CD8-positive, alpha-beta memory T cell (primary cell): Measurements from ENCODE around the gene NFYB. TPM values are rescaled to one million over a fixed set of nuclear protein-coding genes. Genes with fewer than 3 reads are reported as not detected.
"Not testable (repeated sequence)": the region's sequence is repeated elsewhere in the genome, so short reads cannot be mapped to it uniquely, and the experiment has no call there.

Experiments
- CTCF ChIA-PET: fragments of 350-600 bp; sonication (Branson Sonifier 250); formaldehyde crosslinking; loops from one replicate; lab custom pipeline; 2021; ENCODE audit warnings: antibody characterized with exemption; lab: Charles Lee
- POLR2A ChIA-PET: fragments of 350-600 bp; sonication (Branson Sonifier 250); formaldehyde crosslinking; loops from one replicate; lab custom pipeline; 2021; ENCODE audit warnings: antibody characterized with exemption; lab: Charles Lee
- DNase-seq, 5 donors: peaks; one replicate each; pipeline versions ENCODE4 v3.0.0 to v3.0.0-alpha.2; 2020 to 2022; ENCODE audit warnings: mixed read lengths in 1 of 5
- H3K27ac ChIP-seq: one replicate; pipeline ENCODE4 v1.7.0; 2013; ENCODE audit warnings: low read depth, mild to moderate bottlenecking, low read length, moderate library complexity
- H3K27me3 ChIP-seq: 2 replicates; pipeline ENCODE4 v1.7.0; 2013; ENCODE audit warnings: low read length, mild to moderate bottlenecking; ENCODE audit not compliant: insufficient read depth, poor library complexity, severe bottlenecking
- H3K36me3 ChIP-seq: 2 replicates; pipeline ENCODE4 v1.7.0; 2013; ENCODE audit warnings: mild to moderate bottlenecking, low read length, moderate library complexity; ENCODE audit not compliant: insufficient read depth
- H3K4me1 ChIP-seq: 2 replicates; pipeline ENCODE4 v1.7.0; 2013; ENCODE audit warnings: mild to moderate bottlenecking, low read length, moderate library complexity; ENCODE audit not compliant: insufficient read depth
- H3K4me3 ChIP-seq: 2 replicates; pipeline ENCODE4 v1.7.0; 2013; ENCODE audit warnings: mild to moderate bottlenecking, low read length
- H3K9me3 ChIP-seq: 2 replicates; pipeline ENCODE4 v1.7.0; 2013; ENCODE audit warnings: mild to moderate bottlenecking, low read length
- H3K27ac Mint-ChIP-seq, 8 donors: one replicate each; pipeline ENCODE4 v1.8.0; 2020 to 2021; ENCODE audit warnings: mixed read lengths in 8 of 8, mild to moderate bottlenecking in 6 of 8, inconsistent platforms in 3 of 8, moderate library complexity in 3 of 8
- H3K27me3 Mint-ChIP-seq, 2 donors: one replicate each; pipeline ENCODE4 v1.8.0; 2020 to 2021; ENCODE audit warnings: mixed read lengths in 2 of 2, mild to moderate bottlenecking in 1 of 2, moderate library complexity in 1 of 2
- H3K36me3 Mint-ChIP-seq, 3 donors: one replicate each; pipeline ENCODE4 v1.8.0; 2020 to 2021; ENCODE audit warnings: mixed read lengths in 3 of 3, inconsistent platforms in 1 of 3, mild to moderate bottlenecking in 1 of 3
- H3K4me1 Mint-ChIP-seq, 3 donors: one replicate each; pipeline ENCODE4 v1.8.0; 2020 to 2021; ENCODE audit warnings: mixed read lengths in 3 of 3, inconsistent platforms in 1 of 3, mild to moderate bottlenecking in 1 of 3
- H3K4me3 Mint-ChIP-seq, 7 donors: one replicate each; pipeline ENCODE4 v1.8.0; 2020 to 2021; ENCODE audit warnings: mixed read lengths in 7 of 7, mild to moderate bottlenecking in 6 of 7, moderate library complexity in 4 of 7, inconsistent platforms in 2 of 7
- H3K9me3 Mint-ChIP-seq, 5 donors: one replicate each; pipeline ENCODE4 v1.8.0; 2020 to 2022; ENCODE audit warnings: mixed read lengths in 5 of 5, mild to moderate bottlenecking in 3 of 5, moderate library complexity in 2 of 5, inconsistent platforms in 1 of 5
- polyA plus RNA-seq: library from polyadenylated mRNA; unstranded; fragments of 300-500 nt; fragmentation: Illumina TruSeq; gene quantifications from one replicate; pipeline ENCODE4 v1.2.3, GENCODE V29; 2021
- total RNA-seq, 2 experiments: library from RNA; stranded (reverse); gene quantifications; one replicate each; pipeline ENCODE4 v1.2.3, GENCODE V29; 2021

Gene NFYB
- total and polyA plus RNA-seq, 3 experiments from 2014 or later, result 25.5 to 41.1 (median 27.5) TPM

DNA sequence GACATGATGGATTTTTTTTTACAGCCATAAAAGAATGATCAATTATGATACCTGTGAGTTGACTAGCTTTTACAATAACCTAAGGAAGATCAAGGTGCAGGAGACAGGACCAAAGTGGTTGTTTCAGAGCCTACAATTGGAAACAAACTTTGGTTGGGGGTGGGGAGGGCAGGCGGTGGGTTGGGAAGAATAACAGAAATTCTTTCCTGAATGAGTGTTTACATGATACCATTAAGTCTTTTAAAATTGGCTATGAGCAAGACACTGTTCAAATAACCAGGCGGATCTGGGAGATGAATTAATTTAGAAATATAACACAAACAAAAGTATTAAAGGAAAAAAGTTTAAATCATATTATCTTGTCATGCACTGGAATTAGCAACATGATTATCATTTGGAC, 7.2 kb downstream of the NFYB start:
- peak overlapping the region in 1 of 8 donors; percentile 12 for H3K27ac Mint-ChIP-seq
- no peak overlapping the region for H3K4me3 Mint-ChIP-seq
- peaks cover 36 to 40% (median 36%) of the 10 kb centered on the region in 3 donors for H3K4me1 Mint-ChIP-seq
- peaks cover 0 to 57% (median 17%) of the 10 kb centered on the region in 3 donors for H3K36me3 Mint-ChIP-seq
- no peaks in the 10 kb centered on the region for H3K9me3 Mint-ChIP-seq
- Histone ChIP-seq H3K9me3 (no peaks in the 10 kb centered on the region), H3K36me3 (peaks cover 19% of the 10 kb centered on the region), H3K27ac (no peak overlapping the region), H3K27me3 (no peaks in the 10 kb centered on the region), H3K4me3 (no peak overlapping the region), H3K4me1 (peaks cover 11% of the 10 kb centered on the region)
- H3K27me3 Mint-ChIP-seq, result no peaks in the 10 kb centered on the region
- ChIA-PET CTCF (no interaction called here), POLR2A (no interaction called here)
- DNase-seq, result no peak

- H3K4me3 ChIP-seq, result no peak overlapping the region
- no peaks in the 10 kb centered on the region for H3K27me3 Mint-ChIP-seq
- no peaks in the 10 kb centered on the region for H3K4me1 ChIP-seq
- peaks cover 16% of the 10 kb centered on the region for H3K36me3 ChIP-seq
- POLR2A ChIA-PET, result no interaction called here
- no peaks in the 10 kb centered on the region for H3K27me3 ChIP-seq
- peaks cover 24 to 28% (median 26%) of the 10 kb centered on the region in 3 donors for H3K4me1 Mint-ChIP-seq
- DNase-seq, result no peak
- no peaks in the 10 kb centered on the region for H3K9me3 ChIP-seq
- peaks cover 0 to 81% (median 18%) of the 10 kb centered on the region in 3 donors for H3K36me3 Mint-ChIP-seq
- H3K27ac ChIP-seq, result no peak overlapping the region
- H3K9me3 Mint-ChIP-seq, result no peaks in the 10 kb centered on the region
- no peak overlapping the region for H3K4me3 Mint-ChIP-seq
- CTCF ChIA-PET, result interaction anchor here (1.2 to 1.8 kb wide), 2 partner anchors 18 to 69 kb away, joined by 3 to 10 read pairs; no protein-coding TSS in a partner anchor
- H3K27ac Mint-ChIP-seq, result peak overlapping the region in 2 of 8 donors; percentile 2 to 94
Observed at GRCh38 chr12:104126548-104126947, 11.5 kb downstream of the NFYB start.

DNA sequence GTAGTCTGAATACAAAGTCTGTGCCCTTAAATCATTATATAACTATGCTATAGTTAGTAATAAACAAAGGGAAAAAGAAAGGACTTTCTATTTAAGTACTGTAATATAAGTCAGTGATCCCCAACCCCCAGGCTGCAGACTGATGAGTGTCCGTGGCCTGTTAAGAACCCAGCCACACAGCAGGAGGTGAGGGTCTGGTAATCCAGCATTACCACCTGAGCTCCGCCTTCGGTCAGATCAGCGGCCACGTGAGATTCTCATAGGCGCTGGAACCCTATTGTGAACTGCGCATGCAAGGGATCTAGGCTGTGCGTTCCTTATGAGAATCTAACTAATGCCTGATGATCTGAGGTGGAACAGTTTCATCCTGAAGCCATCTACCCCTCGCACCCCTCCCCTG, 15.7 kb downstream of the NFYB start:
- Mint-ChIP-seq H3K9me3 (no peaks in the 10 kb centered on the region), H3K36me3 (peaks cover 0 to 81% (median 14%) of the 10 kb centered on the region in 3 donors), H3K4me3 (no peak overlapping the region), H3K27ac (no peak overlapping the region), H3K4me1 (peaks cover 0 to 12% (median 7%) of the 10 kb centered on the region in 3 donors), H3K27me3 (no peaks in the 10 kb centered on the region)
- ChIA-PET CTCF (interaction anchor here (2.2 kb wide), 1 partner anchor 13 kb away, joined by 12 read pairs; no protein-coding TSS in a partner anchor), POLR2A (interaction anchor here (1.3 kb wide), 1 partner anchor 15 kb away, joined by 6 read pairs; the partner anchor contains the start of gene NFYB)
- no peak for DNase-seq
- no peaks in the 10 kb centered on the region for H3K27me3 ChIP-seq
- H3K4me3 ChIP-seq, result no peak overlapping the region
- peaks cover 8% of the 10 kb centered on the region for H3K36me3 ChIP-seq
- H3K27ac ChIP-seq, result no peak overlapping the region
- H3K4me1 ChIP-seq, result no peaks in the 10 kb centered on the region
- no peaks in the 10 kb centered on the region for H3K9me3 ChIP-seq

- no peak overlapping the region for H3K27ac ChIP-seq
- H3K9me3 ChIP-seq, result no peaks in the 10 kb centered on the region
- peaks cover 11% of the 10 kb centered on the region for H3K36me3 ChIP-seq
- H3K4me3 ChIP-seq, result no peak overlapping the region
- no peaks in the 10 kb centered on the region for H3K27me3 Mint-ChIP-seq
- ChIA-PET CTCF (interaction anchor here (0.5 to 2.2 kb wide), 2 partner anchors 12 to 753 kb away, joined by 3 to 12 read pairs; no protein-coding TSS in a partner anchor), POLR2A (interaction anchor here (1.3 kb wide), 1 partner anchor 17 kb away, joined by 6 read pairs; the partner anchor contains the start of gene NFYB)
- H3K4me3 Mint-ChIP-seq, result no peak overlapping the region
- H3K27ac Mint-ChIP-seq, result peak overlapping the region in 1 of 8 donors; percentile 10
- no peaks in the 10 kb centered on the region for H3K27me3 ChIP-seq
- H3K4me1 Mint-ChIP-seq, result peaks cover under 1 to 12% (median 7%) of the 10 kb centered on the region in 3 donors
- no peaks in the 10 kb centered on the region for H3K9me3 Mint-ChIP-seq
- no peak for DNase-seq
- no peaks in the 10 kb centered on the region for H3K4me1 ChIP-seq
- H3K36me3 Mint-ChIP-seq, result peaks cover 0 to 74% (median 11%) of the 10 kb centered on the region in 3 donors
Observed at GRCh38 chr12:104121001-104121400, 17.0 kb downstream of the NFYB start.

- Mint-ChIP-seq H3K36me3 (peaks cover 0 to 50% (median 3%) of the 10 kb centered on the region in 3 donors), H3K4me1 (peaks cover 7 to 12% (median 11%) of the 10 kb centered on the region in 3 donors), H3K27me3 (no peaks in the 10 kb centered on the region), H3K4me3 (no peak overlapping the region), H3K9me3 (no peaks in the 10 kb centered on the region), H3K27ac (peak overlapping the region in 3 of 8 donors; percentile 5 to 82 (median 33))
- POLR2A ChIA-PET, result no interaction called here
- no peak overlapping the region for H3K4me3 ChIP-seq
- CTCF ChIA-PET, result no interaction called here
- H3K4me1 ChIP-seq, result no peaks in the 10 kb centered on the region
- no peak overlapping the region for H3K27ac ChIP-seq
- peaks cover 4% of the 10 kb centered on the region for H3K36me3 ChIP-seq
- no peak for DNase-seq
- no peaks in the 10 kb centered on the region for H3K9me3 ChIP-seq
- H3K27me3 ChIP-seq, result no peaks in the 10 kb centered on the region
Observed at GRCh38 chr12:104115587-104115975, 22.4 kb downstream of the NFYB start.

DNA sequence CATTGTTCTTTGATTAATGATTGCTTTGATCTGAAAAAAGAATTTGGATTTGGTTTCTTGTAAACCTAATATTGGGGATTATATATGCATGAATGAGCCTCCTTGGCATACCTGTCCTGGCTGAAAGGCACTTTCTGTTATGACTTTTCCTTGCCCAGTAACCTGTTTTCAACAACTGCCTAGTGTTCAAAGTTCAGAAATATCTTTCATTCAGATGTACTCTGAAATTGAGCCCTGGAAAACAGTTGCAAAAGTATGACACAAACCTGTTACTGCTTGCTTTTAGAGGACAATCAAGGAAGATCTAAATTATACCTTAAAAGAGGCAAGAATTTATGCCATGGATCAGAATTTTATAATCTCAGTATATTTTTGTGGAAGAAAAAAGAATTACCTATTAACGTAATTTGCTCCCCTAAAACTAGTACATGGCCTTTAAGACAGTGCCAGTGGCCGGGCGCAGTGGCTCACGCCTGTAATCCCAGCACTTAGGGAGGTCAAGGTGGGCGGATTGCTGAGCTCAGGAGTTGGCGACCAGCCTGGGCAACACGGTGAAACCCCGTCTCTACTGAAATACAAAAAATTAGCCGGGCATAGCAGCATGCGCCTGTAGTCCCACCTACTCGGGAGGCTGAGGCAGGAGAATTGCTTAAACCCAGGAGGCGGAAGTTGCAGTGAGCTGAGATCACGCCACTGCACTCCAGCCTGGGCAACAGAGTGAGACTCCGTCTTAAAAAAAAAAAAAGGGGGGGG, 23.0 kb downstream of the NFYB start:
- Mint-ChIP-seq H3K4me1 (peaks cover 5 to 12% (median 11%) of the 10 kb centered on the region in 3 donors), H3K27ac (peak overlapping the region in 1 of 8 donors; percentile 37), H3K36me3 (peaks cover 0 to 45% (median 0%) of the 10 kb centered on the region in 3 donors)
- H3K27me3 ChIP-seq, H3K9me3 ChIP-seq, DNase-seq, H3K4me3 Mint-ChIP-seq, H3K4me3 ChIP-seq, H3K9me3 Mint-ChIP-seq, H3K36me3 ChIP-seq, H3K27ac ChIP-seq, POLR2A ChIA-PET, H3K4me1 ChIP-seq, CTCF ChIA-PET, H3K27me3 Mint-ChIP-seq: not testable (repeated sequence)

DNA sequence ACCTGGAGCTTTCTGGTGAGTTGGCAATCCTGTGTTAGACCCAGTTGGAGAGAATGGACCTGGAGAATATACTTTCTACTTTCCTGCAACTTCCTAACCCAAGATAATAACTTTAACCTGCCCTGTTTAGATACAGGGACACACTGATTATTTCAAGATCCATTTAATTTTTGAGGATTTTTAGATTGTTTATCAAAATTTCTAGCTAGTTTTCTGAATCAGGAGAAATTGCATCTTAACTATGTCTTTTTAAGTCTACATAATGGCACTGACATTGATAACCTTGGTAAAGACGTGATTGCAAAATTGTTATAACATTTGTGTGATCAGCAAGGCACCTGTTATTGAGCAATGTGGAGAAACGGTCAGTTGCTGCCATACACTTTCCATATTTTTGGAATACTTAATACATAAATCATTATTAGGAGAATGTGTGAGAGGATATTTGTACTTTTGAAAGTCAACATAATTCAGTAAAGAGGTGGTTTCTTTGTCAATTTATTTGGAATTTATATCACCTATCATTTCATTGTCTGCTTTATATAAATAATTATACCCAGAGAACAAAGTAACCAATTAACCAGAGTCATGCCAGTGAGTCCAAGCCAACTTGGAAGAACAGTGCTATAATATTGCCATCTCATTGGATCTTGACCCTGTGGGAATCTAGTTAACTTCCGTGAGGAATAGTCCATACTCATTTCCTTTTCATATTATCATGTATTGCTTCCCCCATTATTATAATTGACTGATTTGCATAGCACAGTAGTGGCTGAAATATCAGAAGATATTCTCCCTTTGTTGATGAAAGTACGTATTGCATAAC, 28.4 kb downstream of the NFYB start:
- no peak overlapping the region for H3K4me3 ChIP-seq
- ChIA-PET CTCF (interaction anchor here (0.6 to 1.8 kb wide), 33 partner anchors 10 to 269 kb away, joined by 3 to 16 read pairs (median 5); partner anchors contain the start of genes HCFC2, NFYB, NT5DC3 and TDG), POLR2A (interaction anchor here (1.2 to 1.3 kb wide), 2 partner anchors 144 to 180 kb away, joined by 3 to 4 read pairs; partner anchors contain the start of gene TDG)
- no peak overlapping the region for H3K27ac ChIP-seq
- H3K27me3 ChIP-seq, result no peaks in the 10 kb centered on the region
- Mint-ChIP-seq H3K4me3 (no peak overlapping the region), H3K36me3 (peaks cover 0 to 22% (median 5%) of the 10 kb centered on the region in 3 donors), H3K27me3 (no peaks in the 10 kb centered on the region), H3K4me1 (peaks cover 8 to 16% (median 16%) of the 10 kb centered on the region in 3 donors), H3K9me3 (no peaks in the 10 kb centered on the region), H3K27ac (peak overlapping the region in 2 of 8 donors; percentile 0 to 11)
- DNase-seq, result peak in 1 of 5 donors; percentile 1
- H3K4me1 ChIP-seq, result peaks cover 8% of the 10 kb centered on the region
- no peaks in the 10 kb centered on the region for H3K9me3 ChIP-seq
- H3K36me3 ChIP-seq, result no peaks in the 10 kb centered on the region
